GM19035 (cell line): ENCODE data around the gene GALNT2.

ENCODE experiments used
- ATAC-seq: cut with Tn5 transposase; IDR thresholded peaks from one replicate; pipeline ENCODE4 v1.9.1; 2021; ENCODE audit not compliant: unreplicated experiment

GALNT2 gene

DNA sequence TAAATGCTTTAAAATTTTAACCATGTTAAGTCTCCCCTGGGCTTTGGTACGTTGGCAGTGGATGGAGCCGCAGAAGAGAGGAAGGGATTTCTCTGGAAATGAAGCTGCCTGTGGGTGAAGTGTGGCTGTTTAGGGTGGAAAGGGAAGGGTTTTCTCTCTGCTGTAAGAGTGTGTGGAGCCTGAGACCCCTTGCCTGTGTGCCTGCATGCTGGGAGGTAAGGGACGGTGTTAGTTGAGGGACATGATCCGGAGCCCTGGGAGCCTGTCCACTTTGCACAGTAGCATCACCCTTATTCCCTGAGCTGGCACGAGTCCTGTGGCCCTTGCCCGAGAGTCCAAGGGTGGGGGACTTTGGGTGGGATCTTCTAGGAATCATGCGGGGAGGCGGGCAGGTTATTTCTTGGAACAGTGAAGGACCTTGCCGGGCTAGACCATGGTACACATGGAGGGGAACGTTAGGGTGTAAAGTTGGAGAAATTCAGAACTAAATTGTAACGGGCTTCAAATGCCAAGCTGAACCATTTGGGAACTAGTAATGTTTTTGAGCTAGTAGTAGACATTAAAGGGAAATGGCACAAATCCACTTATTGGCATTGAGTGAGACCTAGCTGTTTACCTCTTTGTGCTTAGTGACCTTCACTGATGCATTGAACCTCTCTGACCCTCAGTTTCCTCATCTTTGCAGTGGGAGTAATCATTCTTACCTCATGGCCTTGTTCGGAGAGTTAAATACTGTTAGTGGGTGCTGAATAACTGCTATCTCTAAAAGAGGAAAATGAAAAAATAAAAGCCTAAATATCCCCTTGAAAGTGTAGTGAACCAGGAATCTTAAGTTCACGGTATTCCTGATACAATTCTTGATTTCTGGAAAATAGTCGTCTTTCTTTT, 3.5 kb downstream of the GALNT2 start:
- ATAC-seq, result no peak

- ATAC-seq, result no peak
Observed at GRCh38 chr1:230071316-230071715, 4.3 kb downstream of the GALNT2 start.

- ATAC-seq, result no peak
Observed at GRCh38 chr1:230072296-230072695, 5.3 kb downstream of the GALNT2 start.

DNA sequence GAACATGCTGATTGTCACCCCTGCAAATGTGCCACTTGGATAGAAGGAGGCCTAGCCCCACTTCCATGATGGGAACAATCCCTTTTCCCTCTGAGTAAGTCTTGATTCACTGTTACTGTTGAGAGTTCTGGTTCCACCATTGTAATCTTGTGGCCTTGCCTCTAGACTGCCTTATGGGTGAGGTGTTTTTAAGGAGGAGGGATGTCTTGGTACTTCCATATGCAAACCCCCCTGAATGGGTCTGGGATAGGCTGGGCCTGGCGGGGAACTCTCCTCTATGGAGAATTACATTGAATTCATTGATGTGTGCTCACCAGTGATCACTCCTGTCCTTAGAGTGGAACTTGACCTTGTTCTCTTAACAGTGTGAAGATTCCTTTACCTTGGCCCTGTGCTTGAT, 5.8 kb downstream of the GALNT2 start:
- ATAC-seq, result no peak

DNA sequence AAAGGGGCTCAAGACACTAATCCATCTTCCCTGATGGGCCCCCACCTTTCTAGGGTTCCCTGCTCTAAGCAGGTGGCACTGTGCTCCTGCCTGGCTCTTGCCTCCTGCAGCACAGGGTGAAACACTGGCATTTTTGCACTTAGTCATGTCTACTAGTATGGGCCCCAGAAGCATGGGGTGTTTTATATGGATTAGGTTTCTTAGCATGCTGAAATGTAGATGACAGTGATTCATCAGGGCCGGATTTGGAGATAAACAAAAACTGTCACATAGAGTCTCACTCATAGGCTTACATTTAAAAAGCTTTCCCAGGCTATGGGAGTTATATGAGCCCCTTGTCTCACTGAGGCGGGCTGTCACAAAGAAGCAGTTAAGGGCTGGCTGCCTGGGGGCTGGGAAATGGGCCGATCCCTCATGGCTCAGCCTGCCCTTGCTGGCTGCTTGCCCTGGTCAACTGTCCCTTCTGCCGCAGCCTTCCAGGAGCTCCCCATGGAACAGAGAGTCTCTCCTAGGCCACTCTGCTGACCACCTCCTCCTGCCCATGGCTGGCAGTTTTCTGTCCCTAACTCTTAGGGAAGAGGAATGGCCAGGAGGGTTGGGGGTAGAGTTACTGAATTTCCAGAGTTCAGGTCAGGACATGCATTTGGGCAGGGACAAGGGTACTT, 6.5 kb downstream of the GALNT2 start:
- ATAC-seq, result no peak

DNA sequence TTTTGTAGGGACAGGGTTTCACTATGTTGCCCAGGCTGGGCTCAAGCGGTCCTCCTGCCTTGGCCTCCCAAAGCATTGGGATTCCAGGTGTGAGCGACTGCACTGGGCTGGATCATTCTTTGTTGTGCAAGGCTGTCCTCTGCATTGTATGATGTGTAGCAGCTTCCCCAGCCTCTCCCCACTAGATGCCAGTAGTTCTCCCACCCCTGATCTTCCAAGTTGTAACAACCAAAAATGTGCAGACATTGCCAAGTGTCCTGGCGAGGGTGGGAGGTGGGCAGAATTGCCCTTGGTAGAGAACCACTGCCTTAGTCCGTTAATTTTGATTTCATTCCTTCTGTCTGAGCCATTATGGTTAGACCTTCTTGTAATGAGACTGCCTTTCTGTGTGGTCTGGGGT, 7.2 kb downstream of the GALNT2 start:
- ATAC-seq, result no peak

DNA sequence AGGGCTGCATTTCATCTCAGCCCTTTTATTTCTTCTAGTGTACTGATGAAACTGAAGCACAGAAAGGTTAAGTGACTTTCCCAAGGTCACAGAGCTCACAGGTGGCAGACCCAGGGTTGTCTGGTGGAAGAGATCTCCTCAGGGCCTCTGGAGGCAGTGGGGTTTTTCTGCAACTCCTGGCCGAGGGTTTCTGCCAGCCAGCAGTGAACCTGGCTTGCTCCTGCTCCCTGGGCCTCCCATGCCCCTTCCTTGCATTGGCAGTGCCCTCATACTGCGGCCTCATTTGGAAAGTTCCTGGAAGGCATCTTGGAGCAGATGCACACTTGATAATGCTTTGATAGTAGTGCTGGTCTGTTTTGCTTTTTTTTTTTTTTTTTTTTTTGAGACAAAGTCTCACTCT, 7.7 kb downstream of the GALNT2 start:
- ATAC-seq, result no peak

DNA sequence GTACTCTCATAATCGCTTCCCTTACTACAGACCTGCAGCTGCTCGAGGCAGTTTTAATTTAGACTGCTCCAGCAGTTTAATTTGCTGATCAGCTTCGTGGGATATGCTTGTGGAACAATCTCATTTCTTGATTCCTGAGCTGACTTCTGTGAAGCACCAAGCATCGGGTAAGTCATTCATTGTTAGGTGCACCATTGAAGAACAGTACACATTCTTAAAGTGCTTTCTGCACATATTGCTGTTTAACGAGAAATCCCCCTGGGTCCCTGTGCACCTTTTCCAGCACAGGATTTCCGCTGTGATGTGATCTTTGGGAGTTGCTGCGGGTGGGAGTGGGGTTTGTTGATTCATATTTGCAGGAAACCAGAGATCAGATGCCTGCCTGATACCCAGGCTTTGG, 9.1 kb downstream of the GALNT2 start:
- no peak for ATAC-seq

GRCh38 chr1:230077011-230077410, 10.0 kb downstream of the GALNT2 start:
- ATAC-seq, result no peak

DNA sequence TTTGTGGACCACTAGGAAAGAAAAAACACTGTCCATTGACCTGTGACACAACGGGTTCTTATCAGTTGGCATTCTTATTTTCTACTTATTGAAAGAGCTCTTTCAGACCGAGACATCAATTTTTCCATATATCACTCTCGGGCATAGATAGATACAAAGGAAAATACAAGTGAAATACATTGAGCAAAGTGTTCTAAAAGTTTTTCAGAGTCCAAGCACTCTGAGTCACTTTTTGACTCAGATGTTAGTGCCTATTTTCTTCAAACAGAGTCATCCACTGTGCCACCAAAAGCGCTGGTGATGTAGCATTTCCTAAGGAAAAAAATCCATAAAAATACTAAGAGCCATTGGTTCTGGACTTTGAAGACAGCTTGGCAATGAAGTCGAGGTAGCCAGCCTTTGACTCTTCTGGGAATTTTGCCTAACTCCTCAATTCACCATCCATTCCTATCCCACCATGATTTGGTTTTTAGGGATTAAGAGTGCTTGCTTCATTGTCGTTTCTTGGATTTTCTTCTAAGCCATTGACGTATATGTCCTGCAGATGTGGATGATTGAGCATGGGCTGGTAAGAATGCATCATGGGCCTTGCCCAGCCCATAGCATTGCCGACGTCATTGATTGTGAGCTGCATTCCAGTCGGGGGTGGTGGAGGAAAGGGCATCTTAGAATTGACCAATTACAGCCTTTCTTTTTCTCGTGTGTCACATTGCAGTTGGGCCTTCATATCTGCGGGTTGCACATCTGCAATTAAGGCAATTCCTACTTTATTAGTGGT, 10.6 kb downstream of the GALNT2 start:
- no peak for ATAC-seq

- ATAC-seq, result no peak
Observed at GRCh38 chr1:230079199-230080024, 12.4 kb downstream of the GALNT2 start.

DNA sequence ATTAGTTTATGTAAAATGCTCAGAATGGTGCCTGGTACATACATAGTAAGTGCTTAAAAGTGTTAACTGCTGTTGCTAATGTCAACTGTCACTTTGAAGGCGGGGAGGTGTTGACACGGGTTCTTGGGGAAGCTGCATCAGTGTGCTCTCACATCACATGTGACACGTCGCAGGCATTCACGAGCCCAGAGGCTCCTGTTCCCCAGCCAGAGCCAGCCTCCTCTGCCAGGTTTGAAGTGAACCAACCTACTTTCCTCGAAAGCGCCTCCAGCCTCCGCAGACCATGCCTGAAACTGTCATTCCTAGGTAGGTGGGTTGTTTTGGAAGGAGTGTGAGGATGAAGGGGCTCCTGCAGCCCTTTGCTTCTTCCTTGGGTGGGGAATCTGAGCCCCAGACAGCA, 13.8 kb downstream of the GALNT2 start:
- no peak for ATAC-seq

GRCh38 chr1:230081751-230082150, 14.7 kb downstream of the GALNT2 start:
- ATAC-seq, result no peak

DNA sequence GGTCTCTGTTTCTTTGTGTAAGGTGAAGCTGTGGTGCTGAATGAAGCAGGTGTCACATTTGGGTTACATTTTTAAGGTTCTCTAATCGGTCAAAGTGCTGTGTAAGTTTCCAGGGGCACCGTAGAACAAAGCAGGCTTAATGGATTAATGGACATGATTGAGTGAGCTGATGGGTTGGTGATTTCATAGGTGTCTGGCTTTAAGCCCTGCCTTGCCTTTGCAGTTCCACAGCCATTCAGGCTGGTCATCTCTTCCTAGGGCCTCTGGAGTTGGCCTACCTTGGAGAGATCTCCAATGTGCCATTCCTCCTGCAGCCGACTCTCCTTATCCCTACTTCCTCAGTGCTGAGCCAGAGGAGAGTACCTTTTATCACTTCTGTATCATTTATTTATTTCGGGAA, 15.2 kb downstream of the GALNT2 start:
- no peak for ATAC-seq

DNA sequence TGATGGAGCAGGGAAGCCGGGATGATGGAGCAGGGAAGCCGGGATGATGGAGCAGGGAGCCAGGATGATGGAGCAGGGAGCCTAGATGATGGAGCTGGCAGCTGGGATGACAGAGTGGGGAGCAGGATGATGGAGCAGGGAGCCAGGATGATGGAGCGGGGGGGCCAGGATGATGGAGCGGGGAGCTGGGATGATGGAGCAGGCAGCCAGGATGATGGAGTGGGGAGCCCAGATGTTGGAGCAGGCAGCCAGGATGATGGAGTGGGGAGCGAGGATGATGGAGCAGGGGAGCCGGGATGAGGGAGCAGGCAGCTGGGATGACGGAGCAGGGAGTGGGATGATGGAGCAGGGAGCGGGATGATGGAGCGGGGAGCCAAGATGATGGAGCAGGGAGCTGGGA, 16.0 kb downstream of the GALNT2 start:
- no peak for ATAC-seq

GRCh38 chr1:230083746-230084407, 16.8 kb downstream of the GALNT2 start:
- ATAC-seq, result no peak

DNA sequence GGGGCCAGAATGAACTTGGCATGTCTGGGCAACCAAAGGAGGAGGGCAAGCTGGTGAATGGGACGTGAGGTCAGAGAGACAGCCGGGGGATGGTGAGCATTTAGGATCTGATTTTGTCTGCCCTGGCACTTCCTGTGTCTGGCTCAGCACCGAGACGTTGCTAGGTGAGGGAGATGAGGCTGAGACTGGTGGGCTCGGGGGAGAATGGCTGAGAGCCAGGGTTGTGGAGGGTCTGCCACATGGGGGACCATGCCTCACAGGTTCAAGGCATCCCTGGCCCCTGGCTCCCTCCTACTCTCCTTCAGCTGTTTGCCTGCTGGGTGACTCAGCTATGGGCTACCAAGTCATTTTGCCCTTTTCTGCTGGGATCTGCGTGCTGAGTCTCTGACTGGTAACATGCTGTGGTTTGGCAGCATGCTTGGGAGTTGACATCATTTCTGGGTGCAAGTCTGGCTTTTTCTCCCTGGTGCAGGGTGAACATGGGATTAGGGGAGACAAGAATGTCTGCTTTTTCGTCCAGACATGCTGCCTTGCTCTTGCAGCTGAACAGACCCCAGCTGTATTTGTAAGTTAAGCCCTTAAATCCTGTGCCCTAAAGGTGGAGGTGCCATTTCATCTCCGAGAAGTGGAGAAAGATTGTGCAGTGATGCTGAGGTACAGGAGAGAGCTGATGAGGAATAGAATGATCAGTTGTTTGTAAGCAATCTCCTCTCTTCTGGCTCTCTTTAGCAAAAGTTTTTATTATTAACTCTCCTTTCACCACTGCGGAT, 17.6 kb downstream of the GALNT2 start:
- no peak for ATAC-seq

DNA sequence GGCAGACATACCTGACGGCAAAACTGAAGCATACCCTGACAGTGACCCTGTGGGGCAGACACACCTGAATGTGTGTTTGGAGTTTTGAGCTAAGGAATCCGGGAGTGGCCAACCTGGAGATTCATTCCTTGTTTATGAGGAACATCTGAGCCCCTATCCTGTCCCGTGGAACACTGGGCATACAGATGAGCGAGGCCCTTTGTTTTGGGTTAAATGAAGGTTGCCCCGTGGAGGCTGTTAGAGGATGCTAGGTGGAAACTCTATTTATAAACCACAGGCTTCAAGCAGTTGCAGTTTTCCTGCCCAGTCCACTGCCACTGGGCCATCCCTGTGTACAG, 18.1 kb downstream of the GALNT2 start:
- no peak for ATAC-seq

- ATAC-seq, result no peak
Observed at GRCh38 chr1:230086151-230086550, 19.1 kb downstream of the GALNT2 start.
